Measurements from ENCODE around the gene PRG3. TPM values are rescaled to one million over a fixed set of nuclear protein-coding genes. Genes with fewer than 3 reads are reported as not detected.

PRG3 gene, protein sequence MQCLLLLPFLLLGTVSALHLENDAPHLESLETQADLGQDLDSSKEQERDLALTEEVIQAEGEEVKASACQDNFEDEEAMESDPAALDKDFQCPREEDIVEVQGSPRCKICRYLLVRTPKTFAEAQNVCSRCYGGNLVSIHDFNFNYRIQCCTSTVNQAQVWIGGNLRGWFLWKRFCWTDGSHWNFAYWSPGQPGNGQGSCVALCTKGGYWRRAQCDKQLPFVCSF
- total RNA-seq: not detected

DNA sequence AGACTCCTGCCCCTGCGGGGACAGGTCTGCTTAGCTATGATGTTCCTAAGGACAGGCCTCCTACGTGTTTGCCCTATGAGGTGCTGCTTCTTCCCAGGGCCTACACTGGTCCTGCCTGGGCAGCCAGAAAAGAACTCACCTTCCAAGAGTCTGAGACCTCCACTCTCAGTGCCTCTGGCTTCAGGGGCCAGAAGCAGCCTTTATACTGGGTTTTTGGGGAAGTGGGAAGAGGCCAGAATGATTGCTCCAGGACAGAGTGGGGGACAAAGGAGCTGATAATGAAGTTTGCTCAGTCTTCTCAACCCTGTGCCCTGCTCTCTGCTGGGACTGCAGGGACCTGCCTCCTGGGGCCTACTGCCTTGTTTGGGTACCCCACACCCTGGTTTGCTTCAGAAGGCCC is at the start of gene PRG3:
PRG3 (minus strand) TSS at position 176 of the 400 bp plus-strand sequence. CDS start 442 bp downstream, outside the sequence.
- no peak for DNase-seq (ENCODE audit: low spot score)
- no peak for ATAC-seq

DNA sequence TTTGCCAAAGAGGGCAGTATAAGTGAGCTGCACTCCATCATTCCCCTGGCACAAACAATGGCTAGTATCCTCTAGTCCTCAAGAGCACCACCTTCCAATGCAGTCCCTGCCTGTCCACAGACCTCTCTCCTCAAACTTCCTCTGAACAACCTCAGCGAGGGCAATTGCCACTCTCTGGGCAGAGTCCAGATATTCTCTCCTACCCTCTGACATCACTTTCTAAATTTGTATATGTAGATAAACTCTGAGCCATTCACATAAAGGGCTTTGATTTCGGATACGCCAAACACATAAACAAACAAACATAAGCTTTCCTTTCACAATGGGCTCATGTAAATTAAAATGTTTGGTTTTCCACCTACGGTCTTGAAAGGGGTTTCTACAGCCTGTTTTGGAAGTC is 49.0 kb upstream of the PRG3 start:
- ATAC-seq (no peak), DNase-seq (ENCODE audit: low spot score) (no peak)

DNA sequence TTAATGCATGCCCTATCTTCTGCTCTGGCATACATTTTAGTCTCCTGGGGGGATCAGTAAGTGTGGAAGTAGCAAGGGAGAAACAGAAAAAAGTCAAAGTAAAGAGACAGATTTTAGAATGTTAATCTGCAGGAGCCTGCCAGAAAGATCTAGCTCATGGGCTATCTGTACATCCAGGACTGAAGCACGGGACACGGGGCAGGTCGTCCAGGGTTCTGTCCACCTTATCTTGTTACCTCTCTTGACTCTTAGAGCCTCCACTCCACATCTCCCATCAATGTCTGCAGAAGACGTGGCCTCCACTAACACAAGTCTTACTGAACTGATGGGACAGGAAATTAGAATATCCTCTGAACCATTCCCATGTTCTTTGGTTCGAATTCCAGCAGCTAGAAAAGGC is 47.7 kb upstream of the PRG3 start:
- ATAC-seq (no peak), DNase-seq (ENCODE audit: low spot score) (no peak)

DNA sequence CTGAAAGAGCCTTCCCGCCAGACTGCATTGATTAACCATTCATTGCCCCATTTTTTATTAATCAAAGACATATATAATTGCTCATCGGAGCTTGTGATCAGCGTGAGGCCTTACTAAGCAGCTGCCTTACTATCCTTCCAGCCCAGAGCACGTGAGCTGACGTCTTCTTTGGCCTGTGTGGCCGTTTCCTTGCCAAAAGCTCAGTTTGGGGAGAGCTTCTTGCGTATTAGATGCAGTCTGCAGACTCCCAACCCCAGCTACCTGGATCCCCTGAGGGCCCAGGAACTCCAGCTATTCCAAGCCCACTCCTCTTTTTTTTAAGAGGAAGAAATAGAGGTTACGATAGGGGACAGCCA is 46.8 kb upstream of the PRG3 start:
- ATAC-seq: peak; percentile 24
- peak; percentile 72 for DNase-seq (ENCODE audit: low spot score)

DNA sequence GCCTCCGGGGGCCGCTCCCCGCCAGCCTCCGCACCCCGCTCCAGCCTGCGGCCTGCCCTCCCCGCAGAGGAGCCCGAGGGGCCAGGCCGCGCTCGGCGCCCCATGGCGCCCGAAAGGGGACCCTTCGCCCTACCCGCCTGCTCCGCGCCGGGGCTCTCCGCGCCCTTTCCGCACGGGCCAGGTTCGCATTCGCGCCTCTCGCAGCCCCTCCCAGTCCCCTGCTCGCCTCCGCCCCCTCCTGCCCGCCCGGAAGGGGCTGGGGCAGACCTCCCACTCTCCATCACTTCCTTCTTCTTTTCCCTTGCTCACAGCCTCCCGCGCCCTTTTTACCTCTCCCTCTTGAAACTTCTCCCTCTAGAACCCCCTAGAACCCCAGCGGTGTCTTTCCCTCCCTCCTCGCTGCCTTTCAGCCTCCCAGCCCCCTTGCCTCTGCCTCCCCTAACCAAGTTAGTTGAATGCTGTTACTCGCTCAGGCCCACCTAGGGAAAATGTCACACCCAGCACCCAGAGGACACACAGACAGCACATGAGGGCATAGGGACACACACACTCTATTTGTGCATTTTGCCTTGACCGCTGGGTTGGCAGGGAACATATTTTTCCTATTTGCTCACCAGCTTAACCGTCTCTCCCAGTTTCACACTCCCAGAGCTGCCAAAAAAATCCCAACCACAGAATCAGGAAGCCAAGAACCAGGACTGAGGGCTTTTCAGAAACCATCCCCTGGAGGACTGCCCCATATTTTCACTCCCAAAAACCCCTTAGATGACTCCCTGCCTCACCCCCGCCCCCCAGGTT is 46.2 kb upstream of the PRG3 start, which contains the start of gene SLC43A3:
SLC43A3 (minus strand) TSS at position 193 of the 798 bp plus-strand sequence. CDS start 949 bp downstream, outside the sequence.
- peak; percentile 89 for DNase-seq (ENCODE audit: low spot score)
- ATAC-seq: peak; percentile 73

DNA sequence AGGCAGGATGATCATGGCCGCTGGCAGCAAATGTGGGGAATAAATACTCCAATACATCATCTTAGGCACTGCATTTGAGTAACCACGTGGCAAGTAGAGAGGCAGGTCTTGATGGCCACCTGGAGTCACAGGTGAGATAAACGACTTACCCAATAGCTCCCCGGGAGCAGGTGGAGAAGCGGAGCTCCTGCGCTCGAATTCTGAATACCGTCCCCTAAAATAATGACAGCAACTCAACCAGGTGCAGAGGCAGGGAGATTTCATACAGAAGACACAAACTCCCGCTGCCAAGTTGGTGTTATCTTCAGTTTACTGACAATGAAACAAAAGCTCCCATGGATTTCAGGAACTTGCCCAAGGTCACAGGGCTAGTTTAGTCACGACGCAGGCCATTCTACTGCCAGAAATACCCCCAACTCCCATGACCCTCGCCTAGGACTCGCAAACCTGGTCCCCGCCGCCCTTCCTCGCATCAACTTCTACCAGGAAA is 45.5 kb upstream of the PRG3 start:
- ATAC-seq: peak; percentile 22
- peak; percentile 53 for DNase-seq (ENCODE audit: low spot score)

DNA sequence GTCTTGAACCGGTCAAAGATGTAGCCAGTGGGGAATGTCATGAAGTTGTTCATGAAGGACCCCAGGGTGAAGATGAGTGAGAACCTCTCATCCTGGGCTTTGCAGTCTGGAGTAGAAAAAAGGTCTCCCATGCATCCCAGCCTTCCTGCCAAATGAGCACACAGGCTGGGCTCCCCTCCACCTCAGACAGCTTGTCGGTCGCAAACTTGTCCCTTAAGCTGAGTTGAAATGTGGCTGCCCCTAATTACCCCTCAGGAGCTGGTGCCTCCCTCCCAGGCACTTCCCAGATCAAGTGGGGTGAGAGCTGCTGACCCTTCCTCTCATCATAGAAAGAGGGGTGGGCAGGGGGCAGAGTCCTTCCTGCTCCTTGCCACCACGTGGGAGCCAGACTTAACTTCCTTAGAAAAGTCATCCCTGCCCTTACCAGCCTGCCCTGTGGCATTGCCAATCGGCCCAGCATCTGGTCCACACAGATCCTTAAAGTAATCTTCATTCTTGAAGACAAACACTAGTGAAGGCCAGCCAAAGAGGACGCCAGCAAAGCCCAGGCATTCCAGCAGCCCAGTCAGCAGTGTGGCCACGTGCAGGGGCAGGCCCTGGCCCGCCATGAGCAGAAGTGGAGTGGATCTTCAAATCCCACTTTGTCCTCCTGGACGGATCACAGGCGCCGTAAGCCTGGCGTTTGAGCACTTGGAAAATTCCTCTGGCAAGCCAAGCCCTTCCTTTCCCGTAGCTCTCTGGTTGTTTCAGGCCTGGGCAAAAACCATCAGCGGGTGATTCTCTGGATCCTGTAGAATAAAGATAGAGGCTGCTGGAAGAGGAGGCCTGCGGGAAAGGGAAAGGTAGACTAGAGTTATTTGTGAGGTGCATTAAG is 44.9 kb upstream of the PRG3 start:
- peak; percentile 55 for DNase-seq (ENCODE audit: low spot score)
- peak; percentile 25 for ATAC-seq

DNA sequence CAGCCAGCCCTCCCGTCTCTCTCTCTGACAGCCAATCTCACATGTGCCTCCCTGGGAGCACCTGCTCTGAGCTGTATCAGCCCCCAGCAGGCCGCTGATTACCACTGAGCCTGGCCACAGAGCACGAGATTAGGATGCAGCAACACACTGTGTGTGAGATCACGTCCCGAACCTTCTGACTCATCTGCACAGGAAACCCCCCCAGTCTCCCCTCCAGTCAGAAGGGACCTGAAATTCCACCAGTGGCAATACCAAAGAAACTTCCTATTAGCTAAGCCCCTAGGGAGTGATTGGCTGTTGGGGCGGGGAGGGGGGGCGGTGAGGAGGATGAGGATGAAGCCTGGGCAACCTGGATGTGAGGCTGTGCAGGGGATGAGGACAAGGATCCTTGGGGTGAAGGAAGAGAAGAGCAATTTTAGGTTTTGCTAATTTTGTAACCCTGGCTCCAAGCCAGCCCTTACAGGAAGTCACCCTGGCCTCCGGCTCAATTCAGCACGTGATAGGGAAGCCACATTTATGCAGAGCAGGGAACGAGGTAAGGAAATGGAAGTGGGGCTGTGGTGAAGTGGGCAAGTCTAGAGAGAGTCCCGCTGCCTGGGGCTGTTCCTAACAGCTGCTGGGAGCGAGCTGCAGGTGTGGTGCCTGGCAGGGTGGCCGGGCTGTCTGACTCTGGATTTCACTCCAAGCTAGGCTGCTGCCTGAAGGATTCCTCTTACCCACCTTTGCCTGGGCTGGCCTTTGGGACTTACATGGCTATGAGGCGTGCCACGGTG is 44.0 kb upstream of the PRG3 start:
- peak; percentile 13 for ATAC-seq
- peak; percentile 61 for DNase-seq (ENCODE audit: low spot score)

DNA sequence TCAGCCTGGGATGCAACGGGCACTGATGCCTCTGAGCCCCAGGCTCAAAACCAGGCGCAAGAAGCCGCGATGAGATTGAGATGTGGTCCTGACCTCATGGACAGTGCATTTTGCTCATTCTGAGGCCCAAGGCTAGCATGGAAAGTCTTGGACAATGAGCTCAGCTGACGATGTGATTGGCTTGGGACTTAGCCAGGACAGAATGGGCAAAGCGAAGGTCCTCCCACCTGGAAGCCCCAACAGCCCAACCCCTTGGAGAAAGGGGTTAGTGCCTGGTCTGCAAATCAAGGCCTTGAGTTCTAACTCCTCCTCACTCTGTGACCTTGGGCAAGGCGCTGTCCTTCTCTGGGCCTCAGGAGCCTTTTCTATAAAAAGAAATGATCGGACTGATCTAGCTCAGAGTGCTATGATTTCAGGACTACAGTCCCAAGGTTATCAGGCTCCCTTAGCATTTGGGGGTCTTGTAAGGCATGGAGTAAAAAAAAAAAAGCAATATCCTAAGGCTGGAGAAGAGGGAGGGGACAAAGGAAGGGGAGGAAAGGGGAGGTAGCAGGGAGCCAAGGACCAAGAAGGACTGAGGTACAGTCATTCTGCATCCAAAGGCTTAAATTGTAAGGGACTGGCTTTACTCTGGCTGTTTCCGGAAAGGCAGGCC is 43.3 kb upstream of the PRG3 start:
- ATAC-seq (no peak), DNase-seq (ENCODE audit: low spot score) (no peak)

DNA sequence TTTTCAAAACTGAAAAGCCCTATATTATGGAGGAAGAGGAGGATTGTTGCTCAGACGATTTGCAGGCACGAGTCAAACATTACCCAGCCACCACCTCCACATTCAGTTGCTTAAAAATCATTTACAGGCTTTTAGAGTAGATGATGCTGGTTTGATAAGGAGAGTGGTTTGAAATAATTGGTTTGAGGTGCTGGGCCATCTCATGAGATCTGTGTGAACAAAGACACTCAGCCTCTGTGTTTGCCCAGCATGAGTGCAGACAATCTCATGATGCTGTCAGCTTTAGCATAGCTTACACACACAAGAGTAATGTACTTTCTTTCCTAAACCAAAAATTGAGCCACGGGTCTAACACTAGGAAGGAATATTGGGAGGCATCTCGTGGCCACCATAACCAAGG is 41.7 kb upstream of the PRG3 start:
- ATAC-seq (no peak), DNase-seq (ENCODE audit: low spot score) (no peak)

DNA sequence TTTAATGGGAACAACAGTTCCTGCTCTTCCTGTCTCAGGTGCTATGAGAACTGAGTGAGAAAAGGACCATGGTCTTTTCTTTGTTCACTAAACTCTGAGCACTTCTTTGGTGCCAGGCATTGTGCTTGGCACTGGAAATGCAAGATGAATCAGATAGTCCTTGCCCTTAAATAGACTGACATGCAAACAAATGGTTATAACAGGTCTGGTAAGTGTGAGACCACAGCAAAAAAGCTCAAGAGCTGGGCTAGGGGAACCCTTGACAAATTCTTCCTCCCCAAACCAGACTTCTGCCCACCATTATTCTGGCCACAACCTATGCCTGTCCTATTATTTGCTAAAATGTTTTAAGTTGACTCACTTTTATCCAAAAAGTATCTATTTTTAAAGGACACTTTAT is 40.9 kb upstream of the PRG3 start:
- no peak for DNase-seq (ENCODE audit: low spot score)
- no peak for ATAC-seq

DNA sequence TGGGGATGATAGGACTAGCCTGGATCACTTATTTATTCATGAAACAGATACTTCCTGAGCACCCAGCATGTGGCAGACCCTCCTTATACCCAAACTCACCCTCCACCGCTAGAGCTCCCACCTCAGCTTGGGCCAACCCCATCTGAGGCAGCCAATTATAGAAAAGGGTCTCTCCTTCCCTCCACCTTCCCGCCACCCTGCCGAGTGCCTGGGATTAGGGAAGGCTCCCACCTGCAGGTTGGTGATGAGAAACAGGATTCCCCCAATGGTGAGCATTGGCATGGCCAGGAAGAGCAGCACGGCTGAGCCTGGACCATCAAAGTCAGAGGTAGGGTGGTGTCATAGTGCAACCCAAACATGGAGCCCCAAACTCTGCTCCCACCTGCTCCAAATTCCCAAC is 40.1 kb upstream of the PRG3 start:
- DNase-seq (ENCODE audit: low spot score) (no peak), ATAC-seq (no peak)

DNA sequence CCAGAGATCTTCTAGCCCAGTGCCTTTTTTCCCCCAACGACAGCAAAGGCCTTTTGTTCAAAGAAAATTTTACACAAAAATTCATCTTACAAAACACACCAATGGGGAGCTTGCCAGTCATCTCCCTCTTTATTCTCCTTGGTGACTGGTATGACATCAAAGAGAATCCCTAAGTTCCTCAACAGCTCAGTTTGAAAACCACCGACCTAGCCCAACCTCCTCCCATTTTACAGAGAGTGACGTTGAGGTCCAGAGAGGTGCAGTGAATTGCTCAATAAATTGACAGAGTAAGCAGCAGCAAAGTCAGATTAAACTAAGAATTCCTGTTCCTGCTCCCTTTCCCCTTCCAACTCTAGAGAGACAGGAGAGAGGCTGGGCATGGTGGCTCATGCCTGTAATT is 38.2 kb upstream of the PRG3 start:
- DNase-seq (ENCODE audit: low spot score): no peak
- ATAC-seq: no peak

DNA sequence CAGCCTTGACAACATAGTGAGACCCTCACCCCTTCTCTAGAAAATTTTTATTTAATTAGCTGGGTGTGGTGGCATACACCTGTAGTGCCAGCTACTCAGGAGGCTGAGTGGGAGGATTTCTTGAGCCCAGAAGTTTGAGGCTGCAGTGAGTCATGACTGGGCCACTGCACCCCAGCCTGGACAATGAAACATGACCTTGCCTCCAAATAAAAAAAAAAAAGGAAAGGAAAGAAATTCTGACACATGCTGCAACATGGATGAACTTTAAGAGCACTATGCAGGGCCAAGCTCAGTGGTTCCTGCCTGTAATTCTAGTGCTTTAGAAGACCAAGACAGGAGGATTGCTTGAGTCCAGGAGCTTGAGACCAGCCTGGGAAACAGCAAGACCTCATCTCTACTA is 37.2 kb upstream of the PRG3 start:
- no peak for DNase-seq (ENCODE audit: low spot score)
- no peak for ATAC-seq

DNA sequence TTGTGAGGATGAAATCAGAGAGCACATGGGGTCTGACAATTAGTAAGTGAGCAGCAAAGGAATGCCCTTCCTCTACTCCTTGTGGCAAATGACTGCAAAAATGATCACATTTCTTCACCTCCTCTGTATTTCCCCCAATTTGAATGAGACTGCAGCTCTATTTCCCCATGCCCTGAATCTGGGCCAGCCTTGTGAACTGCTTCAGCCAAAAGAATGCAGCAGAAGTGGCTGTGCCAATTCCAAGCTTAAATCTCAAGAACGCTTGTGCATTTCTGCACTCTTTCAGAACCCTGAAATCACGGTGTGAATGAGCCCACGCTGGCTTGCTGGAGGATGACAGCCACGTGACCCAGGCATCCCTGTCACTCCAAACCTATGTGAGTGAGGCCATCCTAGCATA is 36.1 kb upstream of the PRG3 start:
- no peak for ATAC-seq
- no peak for DNase-seq (ENCODE audit: low spot score)

DNA sequence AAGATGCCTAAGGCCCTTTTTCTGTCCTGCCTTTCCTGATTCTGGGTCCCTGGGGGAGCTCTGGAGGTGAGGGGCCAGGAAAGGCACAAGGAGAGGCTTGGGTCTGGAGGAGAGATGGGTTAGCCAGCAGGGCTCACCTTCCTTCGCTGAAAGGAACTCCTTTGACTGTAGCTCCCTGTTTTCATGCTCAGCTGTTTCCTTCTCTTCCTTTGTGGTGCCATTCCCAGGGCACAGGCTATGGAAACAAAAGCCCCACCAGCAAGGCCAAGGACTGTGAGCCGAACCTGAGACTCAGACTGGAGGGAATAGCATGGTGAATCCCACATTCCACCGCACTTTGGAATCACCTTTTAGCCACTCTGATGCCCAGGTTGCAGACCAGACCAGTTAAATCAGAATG is 35.5 kb upstream of the PRG3 start:
- ATAC-seq (no peak), DNase-seq (ENCODE audit: low spot score) (no peak)

DNA sequence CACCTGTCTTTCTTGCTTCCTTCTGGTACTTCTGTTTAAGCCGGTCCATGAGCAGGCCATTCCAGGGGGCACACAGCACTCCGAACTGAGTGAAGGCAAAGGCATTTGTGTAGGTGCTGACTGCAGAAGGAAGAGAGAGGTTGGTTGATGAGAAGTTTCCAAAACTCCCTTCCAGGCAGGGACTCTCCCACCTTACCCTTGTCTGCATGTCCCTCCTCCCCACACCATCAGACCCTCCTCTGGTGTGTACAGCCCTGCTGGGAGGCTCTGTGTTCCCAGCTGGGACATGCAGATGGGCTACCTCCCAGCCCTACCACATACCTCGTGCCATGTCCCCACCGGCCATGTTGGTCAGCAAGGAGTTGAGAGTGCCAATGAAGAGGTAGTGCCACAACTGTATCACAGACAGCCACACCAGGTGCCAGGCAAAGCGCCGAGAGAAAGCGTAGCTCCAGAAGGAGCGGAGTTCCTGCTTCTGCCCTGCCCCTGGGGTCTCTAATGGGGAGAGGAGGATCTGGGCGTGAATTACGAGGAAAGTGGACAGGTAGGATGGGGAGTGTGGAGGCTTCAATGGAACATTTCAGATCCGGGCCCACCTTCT is 33.8 kb upstream of the PRG3 start:
- DNase-seq (ENCODE audit: low spot score) (no peak), ATAC-seq (no peak)

DNA sequence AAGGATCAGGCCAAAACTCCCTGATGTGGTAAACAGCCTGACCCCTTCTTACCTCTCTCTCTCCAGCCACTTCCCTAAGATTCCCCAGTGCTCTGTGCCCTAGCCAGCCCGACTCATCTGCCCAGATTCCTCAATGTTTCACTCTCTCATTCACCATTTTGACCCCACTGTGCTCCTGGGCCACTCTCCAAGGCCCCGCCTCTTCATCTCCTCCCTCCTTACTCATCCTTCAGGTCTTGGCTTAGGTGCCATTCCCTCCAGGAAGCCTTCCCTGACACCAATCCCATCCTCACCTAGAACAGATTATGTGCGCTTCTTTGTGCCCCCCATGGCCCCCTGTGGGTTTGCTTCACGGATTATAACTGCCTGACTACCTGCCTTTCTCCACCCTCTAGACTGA is 32.7 kb upstream of the PRG3 start:
- ATAC-seq (no peak), DNase-seq (ENCODE audit: low spot score) (no peak)

DNA sequence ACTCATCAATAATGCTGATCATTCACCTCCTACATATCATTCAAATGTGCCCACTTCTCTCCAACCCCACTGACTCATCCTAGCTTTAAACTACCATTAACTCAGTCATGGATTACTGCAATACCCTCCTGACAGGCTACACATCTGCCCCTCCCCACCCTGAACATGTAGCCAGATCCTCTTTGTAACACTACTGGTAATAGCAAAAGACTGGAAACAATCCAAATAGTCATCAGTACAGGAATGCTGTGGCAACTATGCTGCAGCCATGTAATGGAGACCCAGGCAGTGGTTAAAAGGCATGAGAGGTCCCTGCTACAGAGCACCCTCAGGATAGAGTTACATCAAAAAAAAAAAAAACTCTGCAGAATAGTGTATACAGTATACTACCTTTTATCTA is 29.3 kb upstream of the PRG3 start:
- ATAC-seq: no peak
- no peak for DNase-seq (ENCODE audit: low spot score)
